Midbrain (tissue), 1 donor: ENCODE measurements around the gene HID1.
"Not testable (repeated sequence)": the region's sequence is repeated elsewhere in the genome, so short reads cannot be mapped to it uniquely, and the experiment has no call there.

Experiments
- DNase-seq: peaks from one replicate; lab custom pipeline; 2025; lab: John Stamatoyannopoulos, UW

Gene HID1, protein sequence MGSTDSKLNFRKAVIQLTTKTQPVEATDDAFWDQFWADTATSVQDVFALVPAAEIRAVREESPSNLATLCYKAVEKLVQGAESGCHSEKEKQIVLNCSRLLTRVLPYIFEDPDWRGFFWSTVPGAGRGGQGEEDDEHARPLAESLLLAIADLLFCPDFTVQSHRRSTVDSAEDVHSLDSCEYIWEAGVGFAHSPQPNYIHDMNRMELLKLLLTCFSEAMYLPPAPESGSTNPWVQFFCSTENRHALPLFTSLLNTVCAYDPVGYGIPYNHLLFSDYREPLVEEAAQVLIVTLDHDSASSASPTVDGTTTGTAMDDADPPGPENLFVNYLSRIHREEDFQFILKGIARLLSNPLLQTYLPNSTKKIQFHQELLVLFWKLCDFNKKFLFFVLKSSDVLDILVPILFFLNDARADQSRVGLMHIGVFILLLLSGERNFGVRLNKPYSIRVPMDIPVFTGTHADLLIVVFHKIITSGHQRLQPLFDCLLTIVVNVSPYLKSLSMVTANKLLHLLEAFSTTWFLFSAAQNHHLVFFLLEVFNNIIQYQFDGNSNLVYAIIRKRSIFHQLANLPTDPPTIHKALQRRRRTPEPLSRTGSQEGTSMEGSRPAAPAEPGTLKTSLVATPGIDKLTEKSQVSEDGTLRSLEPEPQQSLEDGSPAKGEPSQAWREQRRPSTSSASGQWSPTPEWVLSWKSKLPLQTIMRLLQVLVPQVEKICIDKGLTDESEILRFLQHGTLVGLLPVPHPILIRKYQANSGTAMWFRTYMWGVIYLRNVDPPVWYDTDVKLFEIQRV

DNA sequence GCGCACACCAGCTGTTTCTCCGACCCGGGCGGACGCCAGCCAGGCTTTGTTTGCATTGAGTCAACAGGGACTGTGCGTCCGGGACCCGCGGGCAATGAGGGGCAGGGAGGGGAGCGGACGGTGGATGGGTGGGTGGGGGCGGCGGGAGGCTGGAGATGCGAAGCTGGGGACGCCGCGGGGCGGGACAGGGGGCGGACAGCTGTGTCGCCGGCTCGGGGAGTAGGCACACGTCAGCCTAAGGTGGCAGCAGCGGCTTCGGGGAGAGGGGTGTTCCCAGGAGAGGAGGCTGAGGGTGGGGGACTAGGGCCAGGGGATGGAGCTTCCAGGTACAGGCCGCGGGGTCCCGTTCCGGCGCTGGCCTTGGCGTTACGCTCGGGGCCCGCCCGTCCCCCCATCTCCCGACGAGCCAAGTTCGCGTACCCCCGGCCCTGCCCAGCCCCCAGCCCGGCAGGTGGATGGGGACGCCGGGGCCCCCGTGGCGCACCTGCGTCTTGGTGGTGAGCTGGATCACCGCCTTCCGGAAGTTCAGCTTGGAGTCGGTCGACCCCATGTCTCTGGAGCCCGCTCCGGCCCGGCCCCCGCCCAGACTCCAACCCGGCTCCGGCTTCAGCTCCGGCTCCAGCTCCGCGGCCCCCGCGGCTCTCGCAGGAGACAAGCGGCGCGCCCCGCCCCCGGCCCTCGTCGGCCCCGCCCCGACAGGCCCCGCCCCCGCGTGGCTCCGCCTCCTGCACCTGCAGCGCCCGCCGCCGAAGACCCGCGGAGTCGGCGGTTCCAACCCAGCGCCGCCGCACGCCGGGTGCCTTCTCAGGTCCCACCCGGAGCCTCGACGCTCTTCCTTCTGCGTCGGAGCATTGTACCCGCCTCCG, at the start of gene HID1:
HID1 (minus strand) TSS at position 653 of the 866 bp plus-strand sequence; CDS start at position 550, 103 bp downstream.
- peak; percentile 79 for DNase-seq

DNA sequence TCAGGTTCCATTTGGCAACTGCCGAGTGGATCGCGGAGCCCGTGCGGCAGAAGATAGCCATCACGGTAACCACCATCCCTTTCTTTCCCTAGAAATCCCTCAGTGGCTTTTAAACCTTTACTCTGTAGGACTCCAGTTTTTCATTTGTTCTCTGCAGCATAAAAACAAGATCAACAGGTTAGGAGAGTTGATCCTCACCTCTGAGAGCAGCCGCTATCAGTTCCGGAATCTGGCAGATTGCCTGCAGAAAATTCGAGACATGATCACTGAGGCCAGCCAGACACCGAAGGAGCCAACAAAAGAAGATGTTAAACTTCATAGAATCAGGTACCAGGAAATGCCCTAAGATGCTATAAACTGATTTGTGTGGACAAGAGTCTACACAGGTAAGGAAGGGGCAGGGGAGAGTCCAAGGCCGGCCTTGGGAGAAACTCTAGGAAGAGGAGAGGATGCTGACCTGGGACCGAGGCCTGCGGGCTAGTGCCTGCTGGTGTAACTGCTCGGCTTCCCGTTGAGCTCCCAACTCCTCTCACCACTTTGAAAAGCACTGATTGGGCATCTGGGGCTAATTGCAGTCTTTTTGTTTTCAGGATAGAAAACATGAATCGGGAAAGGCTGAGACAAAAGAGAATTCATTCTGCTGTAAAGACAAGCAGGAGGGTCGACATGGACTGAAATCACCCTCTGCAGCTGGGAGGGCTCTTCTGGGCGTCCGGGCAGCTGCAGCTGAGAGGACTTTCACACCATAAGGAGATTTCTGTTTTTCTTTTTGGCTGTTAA, 48.0 kb upstream of the HID1 start:
- peak; percentile 67 for DNase-seq

DNA sequence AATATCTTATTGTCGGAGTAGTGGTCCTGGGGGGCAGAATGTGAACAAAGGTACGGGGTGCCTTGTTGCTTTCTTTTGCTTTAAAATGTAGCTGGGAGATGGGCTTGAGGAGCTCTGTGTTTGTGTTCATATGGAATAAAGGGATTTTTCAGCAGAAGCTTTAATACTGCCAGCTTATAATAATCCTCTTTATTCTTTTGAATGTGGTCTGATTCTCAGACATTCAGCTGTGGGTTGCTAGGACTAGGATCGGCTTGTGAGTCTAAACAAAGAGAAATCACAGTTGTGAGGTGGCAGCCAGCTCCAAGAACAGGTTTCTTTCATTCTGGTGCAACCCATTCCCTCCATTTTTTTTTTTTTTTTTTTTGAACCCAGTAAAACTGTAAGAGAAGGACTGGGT, 47.2 kb upstream of the HID1 start:
- peak; percentile 48 for DNase-seq

DNA sequence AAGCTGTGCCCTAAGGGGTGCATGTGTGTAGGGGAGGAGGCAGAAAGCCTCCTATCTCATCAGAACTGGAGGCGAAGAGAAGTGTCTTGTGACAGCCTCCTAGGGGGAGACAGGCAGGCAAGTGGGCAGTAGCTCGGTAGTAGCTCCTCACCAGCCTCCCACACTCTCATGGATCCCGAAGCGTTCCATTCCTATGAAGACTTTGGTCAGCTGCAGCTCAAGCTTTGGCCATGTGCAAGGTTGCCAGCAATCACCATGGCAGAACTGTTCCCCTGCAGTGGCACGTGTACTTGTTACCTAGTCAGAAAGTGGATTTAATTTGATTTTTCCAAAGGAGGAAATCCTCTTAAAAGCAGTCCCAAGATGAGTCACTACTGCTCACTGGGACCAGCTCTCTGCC, 46.6 kb upstream of the HID1 start:
- no peak for DNase-seq

DNA sequence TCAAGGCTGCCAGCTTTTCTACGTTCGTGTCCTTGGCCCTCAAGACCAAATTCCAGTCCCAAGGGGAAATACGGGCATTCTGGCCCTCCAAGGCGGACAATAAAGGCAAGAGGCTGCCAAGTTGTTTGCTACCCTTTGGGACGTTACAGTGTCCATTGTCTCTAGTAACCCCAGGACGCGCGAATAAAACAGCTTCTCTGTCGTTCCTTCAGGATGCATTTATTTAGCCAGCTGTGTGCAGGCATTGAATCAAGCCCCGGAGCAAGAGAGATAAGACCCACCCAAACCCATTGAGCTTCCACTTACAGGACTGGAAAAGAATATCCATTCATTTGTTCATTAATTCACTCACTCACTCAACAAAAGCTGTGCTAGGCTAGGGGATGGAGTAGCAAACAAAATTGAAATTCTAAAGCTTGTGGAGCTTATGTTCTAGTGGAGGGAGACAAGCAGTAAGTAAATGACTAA, 40.6 kb upstream of the HID1 start:
- DNase-seq: peak; percentile 68

DNA sequence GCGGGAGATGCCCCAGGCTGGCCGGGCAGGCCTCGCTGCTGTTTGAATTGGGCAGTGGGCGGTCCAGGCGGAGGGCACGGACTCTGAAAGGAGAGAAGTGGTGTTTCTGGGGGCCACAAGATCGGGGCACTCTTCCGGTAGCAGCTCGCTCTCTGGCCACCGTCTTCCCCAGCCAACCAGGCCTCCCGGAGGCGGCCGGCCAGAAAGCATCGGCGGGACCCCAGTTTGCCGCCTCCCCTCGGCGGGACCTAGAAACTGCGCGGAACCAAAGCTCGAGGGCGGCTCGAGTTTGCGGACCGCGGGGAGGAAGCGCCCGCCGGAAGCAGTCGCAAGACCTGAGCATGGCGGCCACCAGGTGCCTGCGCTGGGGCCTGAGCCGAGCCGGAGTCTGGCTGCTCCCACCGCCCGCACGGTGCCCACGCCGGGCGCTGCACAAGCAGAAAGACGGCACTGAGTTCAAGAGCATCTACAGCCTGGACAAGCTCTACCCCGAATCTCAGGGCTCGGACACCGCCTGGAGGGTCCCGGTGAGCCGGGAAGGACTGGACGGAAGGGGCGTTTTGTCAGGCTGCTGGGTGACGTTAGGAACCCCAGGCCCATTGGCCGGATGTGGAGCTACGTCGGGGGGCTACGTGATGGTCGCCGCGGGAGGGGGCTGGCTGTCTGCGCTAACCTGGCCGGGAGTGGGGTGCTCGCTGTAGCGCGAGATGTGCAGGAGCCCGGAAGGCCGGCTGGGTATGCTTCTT, 40.0 kb upstream of the HID1 start, which contains the start of gene MRPL58:
MRPL58 (plus strand) TSS at position 325 of the 746 bp plus-strand sequence; CDS start at position 342, 17 bp downstream.
- peak; percentile 89 for DNase-seq

- DNase-seq: no peak
Measured at GRCh38 chr17:75012096-75012345, 39.5 kb upstream of the HID1 start.

DNA sequence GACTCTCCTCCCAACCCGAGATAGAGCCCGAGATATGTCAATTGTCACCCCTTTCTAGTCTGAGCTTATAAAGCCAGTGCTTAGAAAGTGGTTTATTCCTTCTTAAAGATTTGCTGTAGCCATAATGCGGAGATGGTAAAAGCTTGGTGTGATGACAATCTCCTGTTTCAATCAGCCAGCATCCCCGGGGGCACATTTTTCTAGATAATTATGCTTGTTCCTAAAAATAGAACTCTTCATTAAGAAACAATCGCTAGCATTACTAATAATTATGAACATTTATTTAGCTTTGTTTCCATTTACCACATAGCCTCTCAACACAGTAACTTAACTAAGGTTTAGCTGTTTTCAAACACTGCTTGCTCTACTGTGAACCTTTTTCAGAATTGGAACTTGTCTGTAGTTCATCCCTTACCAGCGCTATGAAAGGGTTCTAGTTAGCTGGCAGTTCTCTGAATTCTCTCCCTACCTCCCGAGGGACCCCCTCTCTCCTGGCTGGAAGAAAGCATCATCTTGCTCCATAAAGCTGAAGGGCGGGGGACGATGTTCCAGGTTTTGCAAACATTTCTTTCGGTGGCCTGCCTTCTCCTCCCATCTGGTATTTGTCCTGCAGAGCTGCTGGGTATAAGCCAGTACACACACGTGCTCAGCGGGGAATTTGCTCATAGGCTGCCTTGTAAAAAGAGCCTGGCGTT, 39.0 kb upstream of the HID1 start:
- peak; percentile 59 for DNase-seq

DNA sequence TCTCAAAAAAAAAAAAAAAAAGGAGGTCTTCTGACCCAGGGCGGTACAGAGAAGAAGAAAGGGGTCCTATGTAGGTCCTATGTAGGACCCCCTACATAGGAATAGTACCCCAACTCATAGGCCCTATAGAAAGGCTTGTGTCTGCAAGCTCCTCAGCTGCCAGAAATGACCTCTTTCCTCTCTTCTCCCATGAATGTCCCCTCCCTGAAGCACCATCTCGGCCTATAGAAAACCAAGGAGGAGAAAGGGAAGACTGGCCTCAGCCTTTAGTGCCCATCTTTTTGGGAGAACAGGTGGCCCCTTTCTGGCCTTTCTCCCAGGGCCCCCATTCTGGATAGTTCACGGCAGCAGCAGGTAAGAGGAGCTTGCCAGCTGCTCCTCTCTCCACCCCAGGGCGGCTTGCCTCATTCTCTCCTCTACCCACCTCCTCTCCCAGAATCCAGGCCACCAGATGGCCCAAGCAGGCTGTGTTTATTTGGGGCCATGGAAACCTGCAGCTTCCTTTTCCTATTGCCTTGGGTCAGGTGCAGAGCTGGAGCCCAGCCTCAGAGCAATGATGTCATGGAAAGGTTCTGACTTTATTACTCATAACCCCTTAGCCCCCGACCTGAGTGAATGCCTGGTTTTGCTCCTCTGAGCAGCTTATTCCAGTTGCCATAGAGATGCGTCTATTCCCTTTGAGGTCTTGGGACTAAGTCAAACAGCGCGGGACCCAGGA, 38.3 kb upstream of the HID1 start:
- DNase-seq: no peak

DNA sequence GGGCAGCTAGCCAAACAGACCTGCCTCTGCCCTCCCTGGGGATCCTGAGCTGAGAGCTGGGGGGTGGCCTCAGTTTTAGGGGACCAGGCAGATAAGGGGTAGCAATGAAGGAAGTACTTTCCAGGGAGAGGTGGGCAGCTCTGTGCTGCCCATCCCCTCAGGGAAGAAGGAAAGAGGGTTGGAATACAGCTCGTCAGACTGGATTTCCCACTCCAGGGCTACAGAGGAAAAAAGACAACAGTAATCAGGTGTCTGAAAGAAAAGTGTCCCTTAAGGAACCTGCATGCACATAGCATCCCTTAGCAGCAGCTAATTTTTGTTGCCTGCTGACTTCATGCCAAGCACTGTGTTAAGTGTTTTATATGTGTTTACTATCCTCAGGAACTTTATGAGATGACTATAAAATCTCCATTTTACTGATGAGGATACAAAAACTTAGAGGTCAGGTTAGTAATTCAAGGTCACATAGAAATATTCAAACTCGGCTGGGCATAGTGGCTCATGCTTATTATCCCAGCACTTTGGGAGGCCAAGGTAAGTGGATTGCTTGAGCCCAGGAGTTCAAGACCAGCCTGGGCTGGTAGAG, 36.7 kb upstream of the HID1 start:
- DNase-seq: no peak

DNA sequence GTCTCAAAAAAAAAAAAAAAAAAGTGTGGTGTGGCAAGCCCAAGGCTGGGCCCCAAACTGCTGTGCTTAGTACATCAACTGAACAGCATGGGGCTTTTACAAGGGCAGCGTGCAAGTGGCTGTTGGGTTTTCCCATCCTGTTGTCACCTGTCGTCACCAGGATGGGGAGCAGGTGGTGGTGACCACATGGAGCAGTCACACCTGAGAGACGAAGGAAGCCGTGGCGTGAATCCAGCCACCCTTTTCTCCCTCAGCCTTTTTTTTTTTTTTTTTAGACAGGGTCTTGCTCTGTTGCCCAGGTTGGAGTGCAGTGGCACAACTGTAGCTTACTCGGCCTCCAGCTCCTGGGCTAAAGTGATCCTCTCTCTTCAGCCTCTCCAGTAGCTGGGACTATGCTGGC, 35.8 kb upstream of the HID1 start:
- no peak for DNase-seq

DNA sequence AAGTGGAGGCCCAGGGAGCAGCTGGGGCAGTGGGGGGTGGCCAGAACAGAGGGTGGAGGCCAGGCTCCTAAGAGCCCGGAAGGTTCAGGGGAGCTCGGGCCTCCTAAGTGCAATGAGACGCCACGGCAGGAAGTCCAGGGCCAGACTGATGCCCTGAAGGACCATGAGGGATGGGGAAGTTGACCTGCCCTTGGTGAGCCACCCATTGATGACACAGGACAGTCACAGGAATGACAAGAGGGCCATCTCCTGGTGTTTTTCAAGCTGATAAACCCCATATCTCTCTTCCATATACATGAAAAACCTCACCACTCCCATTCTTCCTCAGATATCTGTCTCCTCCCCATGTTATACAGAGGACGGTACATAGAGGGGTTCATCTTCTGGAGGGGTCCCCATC, 34.1 kb upstream of the HID1 start:
- DNase-seq: no peak

GRCh38 chr17:75006084-75006483, 33.5 kb upstream of the HID1 start:
- DNase-seq: not testable (repeated sequence)

- no peak for DNase-seq
Measured at GRCh38 chr17:75005291-75005690, 32.7 kb upstream of the HID1 start.

- no peak for DNase-seq
Measured at GRCh38 chr17:75004371-75004770, 31.8 kb upstream of the HID1 start.

DNA sequence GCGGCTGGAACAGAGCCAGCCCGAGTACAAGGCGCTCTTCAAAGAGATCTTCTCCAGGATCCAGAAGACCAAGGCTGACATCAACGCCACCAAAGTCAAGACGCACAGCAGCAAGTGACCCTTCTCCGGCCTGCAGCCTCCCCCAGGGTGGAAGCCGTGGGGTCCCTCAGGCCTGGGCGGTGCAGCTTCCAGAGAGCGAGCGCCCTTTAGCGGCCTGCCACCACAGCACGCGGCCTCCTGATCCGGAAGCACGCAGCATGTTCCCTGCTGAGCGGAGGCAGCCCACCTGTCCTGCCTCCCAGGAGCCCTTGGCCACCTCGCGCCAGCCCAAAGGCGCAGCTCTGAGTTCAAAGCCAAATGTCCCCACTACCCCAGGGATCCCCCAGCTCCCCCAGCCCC, 31.4 kb upstream of the HID1 start:
- DNase-seq: no peak

GRCh38 chr17:75003070-75003956, 30.8 kb upstream of the HID1 start:
- no peak for DNase-seq
